PC-3 (cell line): ENCODE results near the gene HENMT1. TPM values are rescaled to one million over a fixed set of nuclear protein-coding genes. Genes with fewer than 3 reads are reported as not detected.
A peak's percentile ranks its signal among the peaks of the same experiment; 100 is the strongest.

Experiments used
- ATAC-seq: fragments of 200-7000 bp; cut with Tn5 transposase; 2 replicates; pipeline ENCODE4 v1.9.1; 2020; ENCODE audit warnings: mild to moderate bottlenecking, moderate library complexity
- BruUV-seq: library from RNA; stranded (reverse); fragments of 400-500 nt; replicated peaks from 2 replicates; lab custom pipeline; 2021; lab: Mats Ljungman, UMichigan
- CTCF ChIA-PET: fragments of 300-600 bp; sonication (Branson Sonifier 250); formaldehyde crosslinking; loops from one replicate; lab custom pipeline; 2022; ENCODE audit warnings: antibody characterized with exemption; lab: Charles Lee
- POLR2A ChIA-PET: fragments of 300-600 bp; sonication (Branson Sonifier 250); formaldehyde crosslinking; loops from one replicate; lab custom pipeline; 2022; ENCODE audit warnings: antibody characterized with exemption; ENCODE audit not compliant: unreplicated experiment; lab: Charles Lee
- DNase-seq: peaks from one replicate; pipeline ENCODE4 v3.0.0-alpha.2; 2015
- H2AFZ ChIP-seq: fragments of 300-600 bp; sonication (generic); 2 replicates; pipeline ENCODE4 v1.6.0; 2016; ENCODE audit warnings: antibody characterized with exemption, low read length
- H3F3A ChIP-seq: fragments of 300-600 bp; sonication (generic); one replicate; pipeline ENCODE4 v1.6.0; 2017; ENCODE audit warnings: antibody characterized with exemption, low read length, control low read depth, mild to moderate bottlenecking; ENCODE audit not compliant: unreplicated experiment
- H3K27ac ChIP-seq: fragments of 300-600 bp; sonication (generic); 2 replicates; pipeline ENCODE4 v1.5.1; 2016; ENCODE audit warnings: mild to moderate bottlenecking, low read length
- H3K27me3 ChIP-seq: fragments of 300-600 bp; sonication (generic); 2 replicates; pipeline ENCODE4 v1.6.1; 2016; ENCODE audit warnings: low read length, mixed read lengths
- H3K36me3 ChIP-seq: fragments of 300-600 bp; sonication (generic); 2 replicates; pipeline ENCODE4 v1.6.1; 2016; ENCODE audit warnings: low read depth, mixed run types, low read length, mixed read lengths
- H3K4me1 ChIP-seq: fragments of 300-600 bp; sonication (generic); 2 replicates; pipeline ENCODE4 v1.5.1; 2016; ENCODE audit warnings: low read length; ENCODE audit not compliant: insufficient read depth
- H3K4me2 ChIP-seq: fragments of 300-600 bp; sonication (generic); 2 replicates; pipeline ENCODE4 v1.6.0; 2016; ENCODE audit warnings: low read length
- H3K4me3 ChIP-seq: fragments of 300-600 bp; sonication (generic); 2 replicates; pipeline ENCODE4 v1.5.1; 2016; ENCODE audit warnings: mild to moderate bottlenecking, low read length, mixed read lengths
- H3K79me2 ChIP-seq: fragments of 300-600 bp; sonication (generic); 2 replicates; pipeline ENCODE4 v1.6.1; 2017; ENCODE audit warnings: low read length, mixed read lengths
- H3K9ac ChIP-seq: fragments of 300-600 bp; sonication (generic); 2 replicates; pipeline ENCODE4 v1.6.0; 2016; ENCODE audit warnings: mild to moderate bottlenecking, low read length
- H3K9me2 ChIP-seq: fragments of 300-600 bp; sonication (generic); replicated peaks from 2 replicates; pipeline ENCODE4 v1.6.1; 2016; ENCODE audit warnings: mixed run types, low read length, mixed read lengths
- H3K9me3 ChIP-seq: fragments of 300-600 bp; sonication (generic); 2 replicates; pipeline ENCODE4 v1.6.1; 2016; ENCODE audit warnings: low read length, mixed read lengths
- H4K20me1 ChIP-seq: fragments of 300-600 bp; sonication (generic); 2 replicates; pipeline ENCODE4 v1.6.1; 2016; ENCODE audit warnings: low read length, mixed read lengths
- EZH2 ChIP-seq: fragments of 300-600 bp; sonication (generic); IDR thresholded peaks from one replicate; pipeline ENCODE4 v1.6.1; 2017; ENCODE audit warnings: antibody characterized with exemption, mild to moderate bottlenecking, low read length; ENCODE audit not compliant: unreplicated experiment
- EZH2phosphoT487 ChIP-seq: fragments of 300-600 bp; sonication (generic); IDR thresholded peaks from 2 replicates; pipeline ENCODE4 v1.6.1; 2018; ENCODE audit warnings: mild to moderate bottlenecking, antibody characterized with exemption, low read length, borderline replicate concordance
- intact Hi-C: fragments of 100-400 bp; cut with micrococcal nuclease; formaldehyde crosslinking; loops from 2 replicates; pipeline ENCODE4 v1.9.0; 2023
- total RNA-seq: library from RNA; depleted of rRNA; stranded (reverse); fragments of >200 nt; gene quantifications from 2 replicates; pipeline ENCODE4 v1.2.3, GENCODE V29; 2014
- TF ChIP-seq, protein P1 (sequence below): fragments of 300-600 bp; sonication (generic); conservative IDR thresholded peaks from 2 replicates; pipeline ENCODE4 v1.5.1; 2017; ENCODE audit warnings: antibody characterized with exemption, low read depth, mild to moderate bottlenecking, low read length

HENMT1 gene
- total RNA-seq, 1 experiment from 2014 or later, result 1.3 TPM

- no peak overlapping the region for H2AFZ ChIP-seq
- BruUV-seq, result no TSS peak
- DNase-seq (no peak), ATAC-seq (no peak)
- H3K9ac ChIP-seq, result no peak overlapping the region
- CTCF ChIA-PET, result no interaction called here
- H3K4me1 ChIP-seq, result no peaks in the 10 kb centered on the region
- H3K27ac ChIP-seq, result no peak overlapping the region
- H3K9me3 ChIP-seq, result no peaks in the 10 kb centered on the region
- H4K20me1 ChIP-seq, result no peaks in the 10 kb centered on the region
- intact Hi-C loops, result no loop called here
- no peak overlapping the region for H3K4me2 ChIP-seq
- H3K36me3 ChIP-seq, result no peaks in the 10 kb centered on the region
- no peaks in the 10 kb centered on the region for H3K9me2 ChIP-seq
- no peaks in the 10 kb centered on the region for H3F3A ChIP-seq
- POLR2A ChIA-PET, result no interaction called here
- H3K27me3 ChIP-seq, result no peaks in the 10 kb centered on the region
- TF ChIP-seq, protein P1, sequence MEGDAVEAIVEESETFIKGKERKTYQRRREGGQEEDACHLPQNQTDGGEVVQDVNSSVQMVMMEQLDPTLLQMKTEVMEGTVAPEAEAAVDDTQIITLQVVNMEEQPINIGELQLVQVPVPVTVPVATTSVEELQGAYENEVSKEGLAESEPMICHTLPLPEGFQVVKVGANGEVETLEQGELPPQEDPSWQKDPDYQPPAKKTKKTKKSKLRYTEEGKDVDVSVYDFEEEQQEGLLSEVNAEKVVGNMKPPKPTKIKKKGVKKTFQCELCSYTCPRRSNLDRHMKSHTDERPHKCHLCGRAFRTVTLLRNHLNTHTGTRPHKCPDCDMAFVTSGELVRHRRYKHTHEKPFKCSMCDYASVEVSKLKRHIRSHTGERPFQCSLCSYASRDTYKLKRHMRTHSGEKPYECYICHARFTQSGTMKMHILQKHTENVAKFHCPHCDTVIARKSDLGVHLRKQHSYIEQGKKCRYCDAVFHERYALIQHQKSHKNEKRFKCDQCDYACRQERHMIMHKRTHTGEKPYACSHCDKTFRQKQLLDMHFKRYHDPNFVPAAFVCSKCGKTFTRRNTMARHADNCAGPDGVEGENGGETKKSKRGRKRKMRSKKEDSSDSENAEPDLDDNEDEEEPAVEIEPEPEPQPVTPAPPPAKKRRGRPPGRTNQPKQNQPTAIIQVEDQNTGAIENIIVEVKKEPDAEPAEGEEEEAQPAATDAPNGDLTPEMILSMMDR, result no peak
- TF ChIP-seq EZH2 (no peak), EZH2phosphoT487 (no peak)
- H3K79me2 ChIP-seq, result no peaks in the 10 kb centered on the region
- no peak overlapping the region for H3K4me3 ChIP-seq
These were observed 7.3 kb downstream of the HENMT1 start for GRCh38 chr1:108653431-108654105.

DNA sequence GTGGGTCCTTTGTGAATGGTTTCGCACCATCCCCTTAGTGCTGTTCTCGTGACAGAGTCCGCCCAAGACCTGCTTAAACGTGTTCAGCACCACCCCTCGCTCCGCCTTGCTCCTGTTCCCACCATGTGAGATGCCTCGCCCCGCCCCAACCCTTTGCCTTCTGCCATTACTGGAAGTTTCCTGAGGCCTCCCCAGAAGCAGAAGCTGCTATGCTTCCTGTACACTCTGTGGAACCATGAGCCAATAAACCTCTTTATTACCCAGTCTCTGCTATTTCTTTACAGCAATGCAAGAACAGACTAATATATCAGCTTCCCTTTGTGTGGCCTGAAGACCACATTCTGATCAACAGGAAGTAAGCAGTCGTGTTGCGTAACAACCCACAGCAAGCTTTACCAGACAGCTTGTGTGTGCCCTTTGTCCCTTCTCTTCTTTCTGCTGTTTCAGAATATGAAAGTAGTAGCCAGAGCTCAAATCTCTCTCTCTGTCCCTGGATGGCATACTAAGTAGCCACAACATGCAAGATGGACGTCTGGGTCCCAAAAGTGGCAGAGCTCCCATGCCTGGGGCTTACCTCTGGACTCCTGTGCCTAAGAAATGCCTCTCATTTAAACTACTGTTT, 14.1 kb downstream of the HENMT1 start:
- Histone ChIP-seq H3K9me3 (no peaks in the 10 kb centered on the region), H3K4me3 (no peak overlapping the region), H3K9me2 (no peaks in the 10 kb centered on the region), H3K27ac (no peak overlapping the region), H3F3A (no peaks in the 10 kb centered on the region), H4K20me1 (no peaks in the 10 kb centered on the region), H2AFZ (peak overlapping the region; percentile 62), H3K4me1 (peaks cover 8% of the 10 kb centered on the region), H3K9ac (no peak overlapping the region), H3K4me2 (no peak overlapping the region), H3K27me3 (no peaks in the 10 kb centered on the region), H3K79me2 (no peaks in the 10 kb centered on the region), H3K36me3 (no peaks in the 10 kb centered on the region)
- no peak for TF ChIP-seq EZH2phosphoT487
- no peak for TF ChIP-seq EZH2
- TF ChIP-seq, protein P1, result no peak
- DNase-seq (peak; percentile 46), ATAC-seq (no peak)
- no TSS peak for BruUV-seq
- intact Hi-C loops, result loop anchor here (10.0 kb wide), 1 partner anchor 862 kb away; no protein-coding TSS in a partner anchor
- CTCF ChIA-PET, result interaction anchor here (0.5 to 0.7 kb wide), 2 partner anchors 42 to 84 kb away, joined by 3 read pairs; no protein-coding TSS in a partner anchor
- POLR2A ChIA-PET, result no interaction called here

DNA sequence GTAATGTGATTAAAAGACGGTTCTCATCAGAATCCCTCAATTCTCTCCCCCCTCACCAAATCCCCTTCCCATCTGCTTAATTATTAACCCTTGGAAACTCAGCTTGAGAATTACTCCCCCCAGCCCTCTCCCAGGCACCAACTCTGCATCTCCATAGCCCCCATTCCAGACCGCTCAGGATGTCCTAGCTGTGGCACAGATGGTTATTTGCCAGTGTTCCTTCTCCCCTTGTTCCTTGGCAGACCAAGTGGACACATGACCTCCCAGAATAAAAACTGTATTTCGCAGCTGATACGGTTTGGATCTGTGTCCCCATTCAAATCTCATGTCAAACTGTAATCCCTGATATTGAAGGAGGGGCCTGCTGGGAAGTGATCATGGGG, 14.6 kb downstream of the HENMT1 start:
- H3K9ac ChIP-seq, result no peak overlapping the region

More for the DNA sequence above, 14.6 kb downstream of the HENMT1 start:
- Histone ChIP-seq H3K79me2 (no peaks in the 10 kb centered on the region), H3K4me2 (no peak overlapping the region), H4K20me1 (no peaks in the 10 kb centered on the region), H3K27me3 (no peaks in the 10 kb centered on the region), H3F3A (no peaks in the 10 kb centered on the region), H3K4me3 (no peak overlapping the region), H3K36me3 (no peaks in the 10 kb centered on the region), H2AFZ (no peak overlapping the region), H3K9me2 (no peaks in the 10 kb centered on the region), H3K9me3 (no peaks in the 10 kb centered on the region), H3K27ac (no peak overlapping the region), H3K4me1 (peaks cover 8% of the 10 kb centered on the region)
- DNase-seq, result no peak
- TF ChIP-seq, protein P1, result no peak
- TF ChIP-seq EZH2, result no peak
- no peak for TF ChIP-seq EZH2phosphoT487
- intact Hi-C loops, result loop anchor here (10.0 kb wide), 1 partner anchor 861 kb away; no protein-coding TSS in a partner anchor
- ATAC-seq, result no peak
- CTCF ChIA-PET, result interaction anchor here (0.5 to 0.7 kb wide), 2 partner anchors 41 to 84 kb away, joined by 3 read pairs; no protein-coding TSS in a partner anchor
- no TSS peak for BruUV-seq
- POLR2A ChIA-PET, result no interaction called here
